ENCODE results near the gene TIAM2. TPM values are rescaled to one million over a fixed set of nuclear protein-coding genes. Genes with fewer than 3 reads are reported as not detected.
"Not testable (repeated sequence)": the region's sequence is repeated elsewhere in the genome, so short reads cannot be mapped to it uniquely, and the experiment has no call there.

The TIAM2 gene
- total RNA-seq, 1 donor from 2014 or later: 36.8 TPM

- Mint-ChIP-seq H3K4me1 (peaks cover 13% of the 10 kb centered on the region), H3K9me3 (no peaks in the 10 kb centered on the region), H3K27me3 (ENCODE audit: low read depth) (no peaks in the 10 kb centered on the region), H3K36me3 (ENCODE audit: low read depth) (peaks cover 7% of the 10 kb centered on the region), H3K27ac (ENCODE audit: unreplicated experiment) (no peak overlapping the region), H3K4me3 (no peak overlapping the region)
- no peak for DNase-seq (ENCODE audit: low read depth, low spot score)
- no peak for TF ChIP-seq CTCF (conservative IDR thresholded peaks at IDR 0.05)
These were observed 217.0 kb downstream of the TIAM2 start for GRCh38 chr6:155212106-155212505.

DNA sequence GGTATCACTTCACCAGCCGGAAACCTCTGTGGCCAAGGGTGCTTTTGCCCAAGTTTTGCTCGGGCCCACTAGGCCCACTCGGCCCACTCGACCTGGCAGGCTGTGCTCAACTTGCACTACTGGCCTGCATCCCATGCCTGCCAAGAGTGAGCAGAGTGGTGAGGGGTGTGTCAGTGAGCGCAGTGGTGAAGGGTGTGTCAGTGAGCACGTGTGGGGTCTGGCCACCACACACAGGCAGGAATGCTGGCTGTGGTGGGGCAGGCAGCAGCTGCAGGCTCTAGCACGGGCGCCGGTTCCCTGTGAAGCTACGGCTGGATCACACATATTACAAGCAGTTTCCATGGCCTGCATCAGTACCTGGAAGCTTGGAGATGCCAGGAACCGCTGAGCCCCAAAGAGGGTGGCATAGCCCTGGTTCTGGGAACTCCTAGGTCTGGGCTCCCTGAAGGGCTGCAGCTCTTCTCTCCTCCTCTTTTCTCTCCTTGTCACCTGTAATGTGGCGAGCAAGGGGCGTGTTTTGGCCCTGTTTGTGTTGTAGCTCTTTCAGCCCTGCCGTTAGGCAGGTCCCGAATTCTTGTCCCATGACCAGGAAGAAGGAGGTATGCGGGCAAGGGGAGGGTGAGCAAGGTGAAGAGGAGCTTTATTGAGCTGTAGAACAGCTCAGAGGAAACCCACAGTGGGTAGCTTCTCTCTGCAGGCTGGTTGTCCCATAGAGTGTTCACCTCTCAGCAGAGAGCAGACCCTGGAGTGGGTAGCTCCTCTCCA is 217.7 kb downstream of the TIAM2 start:
- peaks cover 7% of the 10 kb centered on the region for H3K36me3 Mint-ChIP-seq (ENCODE audit: low read depth)
- no peak overlapping the region for H3K27ac Mint-ChIP-seq (ENCODE audit: unreplicated experiment)
- no peak for DNase-seq (ENCODE audit: low read depth, low spot score)
- no peaks in the 10 kb centered on the region for H3K9me3 Mint-ChIP-seq
- H3K27me3 Mint-ChIP-seq (ENCODE audit: low read depth): no peaks in the 10 kb centered on the region
- no peak for TF ChIP-seq CTCF (conservative IDR thresholded peaks at IDR 0.05)
- no peak overlapping the region for H3K4me3 Mint-ChIP-seq
- peaks cover 18% of the 10 kb centered on the region for H3K4me1 Mint-ChIP-seq

DNA sequence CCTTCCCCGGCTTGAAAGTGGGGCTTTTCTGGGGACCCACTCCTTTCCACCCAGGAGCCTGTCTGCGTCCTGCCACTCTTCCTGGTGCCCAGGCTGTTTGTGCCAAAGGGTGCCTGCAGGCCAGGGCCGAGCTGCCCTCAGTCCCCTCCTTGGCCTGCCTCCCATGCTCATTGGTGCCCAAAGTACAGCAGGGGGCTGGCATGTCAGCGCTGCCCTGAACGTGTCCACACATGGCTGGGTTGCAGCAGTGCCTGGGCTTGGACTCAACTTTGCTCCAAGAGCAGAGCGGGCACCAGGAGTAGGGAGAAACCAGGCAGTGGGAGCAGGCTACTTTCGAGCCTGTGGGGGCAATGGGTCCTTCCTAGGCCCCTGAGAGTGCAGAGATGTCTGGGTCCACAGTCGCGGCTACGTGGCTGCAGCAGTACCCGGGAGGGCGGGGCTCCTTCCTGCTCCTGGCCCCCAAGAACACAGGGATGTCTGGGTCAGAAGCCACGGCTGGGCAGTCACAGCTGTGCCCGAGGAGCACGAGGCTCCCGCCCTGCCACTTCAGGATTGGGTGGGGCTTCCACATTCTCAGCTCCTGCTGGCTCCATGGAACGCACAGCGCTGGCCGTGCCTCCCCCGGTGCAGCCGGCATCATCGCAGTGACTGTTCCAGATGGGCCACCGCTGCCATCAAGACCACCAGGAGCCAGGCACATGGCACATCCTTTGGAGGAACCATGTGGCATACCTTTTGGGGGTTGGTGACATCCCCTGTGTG is 218.7 kb downstream of the TIAM2 start:
- no peak for DNase-seq (ENCODE audit: low read depth, low spot score)
- H3K36me3 Mint-ChIP-seq (ENCODE audit: low read depth): peaks cover 7% of the 10 kb centered on the region
- H3K4me3 Mint-ChIP-seq: no peak overlapping the region
- TF ChIP-seq CTCF (conservative IDR thresholded peaks at IDR 0.05): no peak
- no peaks in the 10 kb centered on the region for H3K27me3 Mint-ChIP-seq (ENCODE audit: low read depth)
- H3K4me1 Mint-ChIP-seq: peaks cover 21% of the 10 kb centered on the region
- no peak overlapping the region for H3K27ac Mint-ChIP-seq (ENCODE audit: unreplicated experiment)
- H3K9me3 Mint-ChIP-seq: no peaks in the 10 kb centered on the region

DNA sequence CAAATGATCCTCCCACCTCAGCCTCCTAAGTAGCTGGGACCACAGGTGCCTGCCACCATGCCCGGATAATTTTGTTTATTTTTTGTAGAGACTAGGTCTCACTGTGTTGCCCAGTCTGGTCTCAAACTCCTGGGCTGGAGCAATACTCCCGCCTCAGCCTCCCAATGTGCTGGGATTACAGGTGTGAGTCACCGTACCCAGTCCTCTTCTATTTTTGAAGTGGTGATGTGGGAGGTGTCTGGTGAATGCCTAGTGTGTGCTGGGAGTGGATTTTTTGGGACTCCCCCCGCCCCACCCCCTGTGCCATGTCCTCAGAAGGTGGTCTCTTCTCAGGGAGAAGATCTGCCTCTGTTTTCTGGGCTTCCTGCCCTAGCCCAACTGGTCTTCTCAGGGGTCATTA is 220.8 kb downstream of the TIAM2 start:
- Mint-ChIP-seq H3K9me3 (peaks cover 3% of the 10 kb centered on the region), H3K36me3 (ENCODE audit: low read depth) (peaks cover 16% of the 10 kb centered on the region), H3K4me3 (no peak overlapping the region), H3K27me3 (ENCODE audit: low read depth) (no peaks in the 10 kb centered on the region), H3K4me1 (peaks cover 38% of the 10 kb centered on the region), H3K27ac (ENCODE audit: unreplicated experiment) (no peak overlapping the region)
- TF ChIP-seq CTCF (conservative IDR thresholded peaks at IDR 0.05): no peak
- DNase-seq (ENCODE audit: low read depth, low spot score): no peak

DNA sequence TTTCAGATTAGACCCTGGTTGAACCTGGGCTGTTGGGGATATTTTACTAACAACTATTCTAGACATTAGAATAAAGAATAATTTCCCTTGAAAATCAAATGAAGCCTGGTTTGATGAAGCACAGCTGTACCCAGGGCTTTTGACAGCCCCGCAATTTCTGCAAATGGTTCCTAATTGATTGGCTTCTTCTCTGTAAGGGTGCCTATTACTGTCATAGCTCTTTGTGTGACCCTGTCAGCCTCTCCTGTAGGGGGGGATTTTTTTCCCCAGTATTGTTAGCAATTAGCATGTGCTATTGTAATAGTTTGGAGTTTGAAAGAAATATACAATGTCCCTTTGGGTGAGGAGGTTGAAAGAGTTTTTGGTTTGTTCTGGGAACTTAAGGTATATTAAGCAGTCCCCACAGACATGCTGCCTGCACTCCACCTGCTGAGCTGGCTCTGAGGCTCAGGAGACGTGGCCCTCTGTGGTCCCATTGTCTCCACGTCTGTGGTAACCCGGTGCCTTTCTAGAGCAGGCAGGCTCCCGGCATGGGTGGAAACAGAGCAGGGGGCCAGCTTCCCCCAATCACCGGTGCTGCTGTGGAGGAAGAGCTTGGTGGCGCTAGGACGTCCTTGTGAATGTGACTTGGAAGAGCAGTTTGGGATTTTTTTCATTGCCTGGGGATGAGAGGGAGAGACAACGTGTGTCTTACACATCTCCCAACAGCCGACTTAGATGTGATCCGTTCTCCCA is 221.4 kb downstream of the TIAM2 start:
- H3K36me3 Mint-ChIP-seq (ENCODE audit: low read depth): peaks cover 15% of the 10 kb centered on the region
- H3K4me3 Mint-ChIP-seq: peak overlapping the region; percentile 22
- peaks cover 3% of the 10 kb centered on the region for H3K9me3 Mint-ChIP-seq
- no peaks in the 10 kb centered on the region for H3K27me3 Mint-ChIP-seq (ENCODE audit: low read depth)
- H3K4me1 Mint-ChIP-seq: peaks cover 41% of the 10 kb centered on the region
- TF ChIP-seq CTCF (conservative IDR thresholded peaks at IDR 0.05): no peak
- no peak for DNase-seq (ENCODE audit: low read depth, low spot score)
- peak overlapping the region; percentile 80 for H3K27ac Mint-ChIP-seq (ENCODE audit: unreplicated experiment)

- peaks cover 41% of the 10 kb centered on the region for H3K4me1 Mint-ChIP-seq
- not testable (repeated sequence) for H3K9me3 Mint-ChIP-seq; H3K4me3 Mint-ChIP-seq; H3K36me3 Mint-ChIP-seq (ENCODE audit: low read depth); H3K27me3 Mint-ChIP-seq (ENCODE audit: low read depth); H3K27ac Mint-ChIP-seq (ENCODE audit: unreplicated experiment); DNase-seq (ENCODE audit: low read depth, low spot score)
These were observed 223.6 kb downstream of the TIAM2 start for GRCh38 chr6:155218711-155219110.

Measured in neural crest cell (in vitro differentiated cells).